RWPE1 (cell line): ENCODE results near the gene POLG2.
"Not testable (repeated sequence)": the region's sequence is repeated elsewhere in the genome, so short reads cannot be mapped to it uniquely, and the experiment has no call there.

Experiments
- CTCF ChIA-PET: fragments of 350-600 bp; sonication (Branson Sonifier 250); formaldehyde crosslinking; extraction: SDS; loops from one replicate; lab custom pipeline; 2021; lab: Yijun Ruan, JAX
- POLR2A ChIA-PET: fragments of 400-600 bp; formaldehyde crosslinking; extraction: SDS; loops from one replicate; lab custom pipeline; 2020; ENCODE audit warnings: antibody characterized with exemption; ENCODE audit not compliant: low non-redundant PET; lab: Yijun Ruan, JAX
- DNase-seq: peaks from one replicate; pipeline ENCODE4 v3.0.0; 2012; ENCODE audit warnings: low spot score
- H3K27ac ChIP-seq: fragments of 450-650 bp; 2 replicates; pipeline ENCODE4 v1.5.1; 2017
- CTCF ChIP-seq: fragments of 450-650 bp; conservative IDR thresholded peaks from 2 replicates; pipeline ENCODE4 v1.5.1; 2017; ENCODE audit warnings: low read depth, mild to moderate bottlenecking

Gene POLG2

GRCh38 chr17:64480951-64481350 lies 15.9 kb downstream of the POLG2 start:
- ChIA-PET POLR2A (no interaction called here), CTCF (no interaction called here)
- TF ChIP-seq CTCF: no peak
- H3K27ac ChIP-seq: no peak overlapping the region
- DNase-seq: no peak

DNA sequence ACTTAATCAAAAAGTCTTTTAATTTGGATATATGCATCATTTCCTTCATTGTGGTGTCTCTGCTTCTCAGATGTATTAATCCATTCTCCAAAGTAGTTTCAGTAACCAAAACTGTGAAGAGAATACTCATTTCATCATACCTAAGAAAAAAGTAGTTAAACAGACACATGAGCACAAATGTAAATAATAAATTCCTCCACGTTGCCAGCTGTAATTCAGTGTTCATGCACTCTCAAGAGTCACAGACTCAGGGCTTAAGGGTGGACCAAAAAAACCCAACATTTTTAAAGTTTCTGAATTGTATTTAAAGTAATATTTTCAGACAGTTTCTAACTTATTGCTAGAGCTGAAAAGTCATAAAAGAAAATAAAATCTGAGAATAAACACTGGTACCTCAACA lies 19.0 kb downstream of the POLG2 start:
- ChIA-PET POLR2A (no interaction called here), CTCF (interaction anchor here (0.6 kb wide), 1 partner anchor 58 kb away, joined by 3 read pairs; no protein-coding TSS in a partner anchor)
- DNase-seq: no peak
- no peak overlapping the region for H3K27ac ChIP-seq
- TF ChIP-seq CTCF: no peak

DNA sequence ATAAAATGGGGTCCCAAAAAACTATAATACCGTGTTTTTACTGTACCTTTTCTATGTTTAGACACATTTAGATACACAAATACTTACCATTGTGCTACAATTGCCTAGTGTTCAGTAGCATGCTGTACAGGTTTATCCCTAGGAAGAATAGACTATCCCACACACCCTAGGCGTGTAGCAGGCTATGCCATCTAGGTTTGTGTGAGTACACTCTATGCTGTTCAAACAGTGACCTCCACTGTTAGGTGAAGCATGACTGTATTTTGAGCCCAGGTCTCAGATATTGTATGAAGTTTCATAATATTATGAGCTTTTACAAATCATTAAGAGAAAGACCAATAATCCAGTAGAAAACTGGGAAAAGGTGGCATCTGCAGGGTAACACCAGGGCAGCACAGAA lies 24.3 kb downstream of the POLG2 start:
- H3K27ac ChIP-seq: no peak overlapping the region
- CTCF ChIA-PET: no interaction called here

GRCh38 chr17:64471440-64471839 lies 25.4 kb downstream of the POLG2 start:
- ChIA-PET CTCF (interaction anchor here (0.9 kb wide), 1 partner anchor 51 kb away, joined by 3 read pairs; no protein-coding TSS in a partner anchor), POLR2A (no interaction called here)

More for the DNA sequence above, 24.3 kb downstream of the POLG2 start:
- no peak for TF ChIP-seq CTCF
- DNase-seq: no peak
- POLR2A ChIA-PET: no interaction called here

DNA sequence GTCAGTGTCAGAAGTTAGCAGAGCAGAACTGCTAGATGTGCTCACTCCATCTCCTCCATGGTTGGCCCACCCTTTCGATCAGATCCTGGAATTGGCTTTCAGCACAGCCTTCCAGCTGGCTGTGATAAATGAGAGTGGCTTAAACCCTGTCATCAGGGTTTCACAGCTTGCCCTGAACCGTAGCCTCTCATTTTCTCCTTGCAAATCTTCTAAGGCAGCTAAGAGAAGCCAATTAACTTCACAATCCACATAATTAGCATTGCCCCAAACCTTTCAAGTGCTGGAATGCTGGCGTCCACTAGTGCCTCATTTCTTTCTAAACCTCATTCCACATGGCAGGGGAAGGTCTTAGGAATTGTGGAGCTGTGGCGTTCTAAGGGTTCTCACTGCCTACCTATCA lies 26.2 kb downstream of the POLG2 start:
- CTCF ChIA-PET: interaction anchor here (0.5 to 0.7 kb wide), 2 partner anchors 26 to 559 kb away, joined by 3 read pairs; partner anchors contain the start of gene POLG2
- TF ChIP-seq CTCF: no peak
- no peak overlapping the region for H3K27ac ChIP-seq
- DNase-seq: no peak
- POLR2A ChIA-PET: no interaction called here

More at GRCh38 chr17:64471440-64471839, 25.4 kb downstream of the POLG2 start:
- DNase-seq: no peak
- H3K27ac ChIP-seq: no peak overlapping the region
- no peak for TF ChIP-seq CTCF

- H3K27ac ChIP-seq, DNase-seq: not testable (repeated sequence)
- CTCF ChIA-PET: interaction anchor here (0.6 kb wide), 1 partner anchor 153 kb away, joined by 4 read pairs; no protein-coding TSS in a partner anchor
- POLR2A ChIA-PET: interaction anchor here (0.6 kb wide), 1 partner anchor 66 kb away, joined by 3 read pairs; no protein-coding TSS in a partner anchor
These were observed 30.0 kb downstream of the POLG2 start for GRCh38 chr17:64466834-64467233.

- POLR2A ChIA-PET: no interaction called here
- CTCF ChIA-PET: no interaction called here
- DNase-seq: no peak
- TF ChIP-seq CTCF: no peak
- H3K27ac ChIP-seq: no peak overlapping the region
These were observed 30.7 kb downstream of the POLG2 start for GRCh38 chr17:64466019-64466735.
